ENCODE data around the gene COPS8. TPM values are rescaled to one million over a fixed set of nuclear protein-coding genes. Genes with fewer than 3 reads are reported as not detected.

Gene COPS8
- polyA plus RNA-seq, 1 experiment, result 139 TPM

GRCh38 chr2:237101118-237101979, 15.7 kb downstream of the COPS8 start:
- CTCF ChIA-PET, result interaction anchor here (1.6 kb wide), 1 partner anchor 471 kb away, joined by 6 read pairs; no protein-coding TSS in a partner anchor
- POLR2A ChIA-PET, result no interaction called here

GRCh38 chr2:237102428-237102827, 16.7 kb downstream of the COPS8 start:
- no peaks in the 10 kb centered on the region for H3K27me3 ChIP-seq (ENCODE audit: control insufficient read depth, insufficient read depth, low read length)
- POLR2A ChIA-PET, result no interaction called here

More at GRCh38 chr2:237101118-237101979, 15.7 kb downstream of the COPS8 start:
- Histone ChIP-seq H3K9me3 (ENCODE audit: control insufficient read depth, insufficient read depth, low read length) (no peaks in the 10 kb centered on the region), H3K27me3 (ENCODE audit: control insufficient read depth, insufficient read depth, low read length) (no peaks in the 10 kb centered on the region), H3K27ac (ENCODE audit: low read depth, low read length) (no peak overlapping the region), H3K4me3 (ENCODE audit: low read depth, low read length) (no peak overlapping the region)
- no peak for DNase-seq (ENCODE audit: low read depth, low spot score)
- no peak for TF ChIP-seq CTCF (IDR thresholded peaks at IDR 0.05; ENCODE audit: low read depth, low read length)

GRCh38 chr2:237109421-237109934, 23.8 kb downstream of the COPS8 start:
- Histone ChIP-seq H3K27me3 (ENCODE audit: control insufficient read depth, insufficient read depth, low read length) (no peaks in the 10 kb centered on the region), H3K4me3 (ENCODE audit: low read depth, low read length) (no peak overlapping the region), H3K27ac (ENCODE audit: low read depth, low read length) (no peak overlapping the region), H3K9me3 (ENCODE audit: control insufficient read depth, insufficient read depth, low read length) (no peaks in the 10 kb centered on the region)
- ChIA-PET CTCF (interaction anchor here (1.3 to 2.4 kb wide), 2 partner anchors 13 to 312 kb away, joined by 3 to 12 read pairs; no protein-coding TSS in a partner anchor), POLR2A (no interaction called here)
- no peak for TF ChIP-seq CTCF (IDR thresholded peaks at IDR 0.05; ENCODE audit: low read depth, low read length)
- no peak for DNase-seq (ENCODE audit: low read depth, low spot score)

More at GRCh38 chr2:237102428-237102827, 16.7 kb downstream of the COPS8 start:
- no peak overlapping the region for H3K27ac ChIP-seq (ENCODE audit: low read depth, low read length)
- no peak for DNase-seq (ENCODE audit: low read depth, low spot score)
- CTCF ChIA-PET, result interaction anchor here (0.9 kb wide), 1 partner anchor 643 kb away, joined by 3 read pairs; no protein-coding TSS in a partner anchor
- H3K4me3 ChIP-seq (ENCODE audit: low read depth, low read length), result no peak overlapping the region
- no peak for TF ChIP-seq CTCF (IDR thresholded peaks at IDR 0.05; ENCODE audit: low read depth, low read length)
- H3K9me3 ChIP-seq (ENCODE audit: control insufficient read depth, insufficient read depth, low read length), result no peaks in the 10 kb centered on the region

- no peak for TF ChIP-seq CTCF (IDR thresholded peaks at IDR 0.05; ENCODE audit: low read depth, low read length)
- DNase-seq (ENCODE audit: low read depth, low spot score), result no peak
- no peaks in the 10 kb centered on the region for H3K9me3 ChIP-seq (ENCODE audit: control insufficient read depth, insufficient read depth, low read length)
- H3K27ac ChIP-seq (ENCODE audit: low read depth, low read length), result no peak overlapping the region
- ChIA-PET POLR2A (no interaction called here), CTCF (interaction anchor here (1.0 kb wide), 1 partner anchor 459 kb away, joined by 4 read pairs; no protein-coding TSS in a partner anchor)
- H3K4me3 ChIP-seq (ENCODE audit: low read depth, low read length), result no peak overlapping the region
- no peaks in the 10 kb centered on the region for H3K27me3 ChIP-seq (ENCODE audit: control insufficient read depth, insufficient read depth, low read length)
Observed at GRCh38 chr2:237113026-237113795, 27.5 kb downstream of the COPS8 start.
